MM.1S (cell line): ENCODE data around the gene IL1RAP.

Experiments
- DNase-seq: peaks from one replicate; pipeline ENCODE4 v3.0.0-alpha.2; 2015
- H2AFZ ChIP-seq: fragments of 300-600 bp; sonication (generic); 2 replicates; pipeline ENCODE4 v1.6.0; 2016; ENCODE audit warnings: antibody characterized with exemption, low read length
- H3F3A ChIP-seq: fragments of 300-600 bp; sonication (generic); 2 replicates; pipeline ENCODE4 v1.6.1; 2016; ENCODE audit warnings: mild to moderate bottlenecking, antibody characterized with exemption, low read length, moderate library complexity, mixed read lengths; ENCODE audit not compliant: insufficient read depth
- H3K27ac ChIP-seq: fragments of 300-600 bp; sonication (generic); 2 replicates; pipeline ENCODE4 v1.5.1; 2016; ENCODE audit warnings: mild to moderate bottlenecking, low read length
- H3K27me3 ChIP-seq: fragments of 300-600 bp; sonication (generic); replicated peaks from 2 replicates; pipeline ENCODE4 v1.6.0; 2016; ENCODE audit warnings: low read length; ENCODE audit not compliant: insufficient read depth
- H3K36me3 ChIP-seq: fragments of 300-600 bp; sonication (generic); replicated peaks from 2 replicates; pipeline ENCODE4 v1.6.1; 2016; ENCODE audit warnings: mild to moderate bottlenecking, low read length, mixed read lengths; ENCODE audit not compliant: insufficient read depth
- H3K4me1 ChIP-seq: fragments of 300-600 bp; sonication (generic); 2 replicates; pipeline ENCODE4 v1.6.1; 2016; ENCODE audit warnings: low read length, mixed read lengths
- H3K4me2 ChIP-seq: fragments of 300-600 bp; sonication (generic); 2 replicates; pipeline ENCODE4 v1.6.0; 2016; ENCODE audit warnings: low read depth, low read length
- H3K4me3 ChIP-seq: fragments of 300-600 bp; sonication (generic); 2 replicates; pipeline ENCODE4 v1.5.1; 2016; ENCODE audit warnings: low read length, mixed read lengths
- H3K79me2 ChIP-seq: fragments of 300-600 bp; sonication (generic); 2 replicates; pipeline ENCODE4 v1.6.1; 2016; ENCODE audit warnings: mixed run types, low read length, mixed read lengths
- H3K9ac ChIP-seq: fragments of 300-600 bp; sonication (generic); 2 replicates; pipeline ENCODE4 v1.6.1; 2016; ENCODE audit warnings: low read length, mixed read lengths
- H3K9me2 ChIP-seq: fragments of 300-600 bp; sonication (generic); replicated peaks from 2 replicates; pipeline ENCODE4 v1.6.1; 2016; ENCODE audit warnings: mild to moderate bottlenecking, low read length, mixed read lengths; ENCODE audit not compliant: insufficient read depth
- H3K9me3 ChIP-seq: fragments of 300-600 bp; sonication (generic); replicated peaks from 2 replicates; pipeline ENCODE4 v1.6.1; 2016; ENCODE audit warnings: mild to moderate bottlenecking, low read length, mixed read lengths; ENCODE audit not compliant: insufficient read depth
- H4K20me1 ChIP-seq: fragments of 300-600 bp; sonication (generic); 2 replicates; pipeline ENCODE4 v1.6.1; 2016; ENCODE audit warnings: mild to moderate bottlenecking, low read length, moderate library complexity, mixed read lengths; ENCODE audit not compliant: insufficient read depth
- EZH2 ChIP-seq: fragments of 300-600 bp; sonication (generic); optimal IDR thresholded peaks from 2 replicates; pipeline ENCODE3; 2017; ENCODE audit warnings: low read depth, mild to moderate bottlenecking, antibody characterized with exemption, low read length, mixed read lengths
- EZH2phosphoT487 ChIP-seq: fragments of 300-600 bp; sonication (generic); IDR thresholded peaks from 2 replicates; pipeline ENCODE4 v1.6.1; 2018; ENCODE audit warnings: antibody characterized with exemption, low read length
- TF ChIP-seq, protein P1 (sequence below): fragments of 300-600 bp; sonication (generic); IDR thresholded peaks from 2 replicates; pipeline ENCODE4 v1.5.1; 2016; ENCODE audit warnings: antibody characterized with exemption, low read length, mixed read lengths

Gene IL1RAP

DNA sequence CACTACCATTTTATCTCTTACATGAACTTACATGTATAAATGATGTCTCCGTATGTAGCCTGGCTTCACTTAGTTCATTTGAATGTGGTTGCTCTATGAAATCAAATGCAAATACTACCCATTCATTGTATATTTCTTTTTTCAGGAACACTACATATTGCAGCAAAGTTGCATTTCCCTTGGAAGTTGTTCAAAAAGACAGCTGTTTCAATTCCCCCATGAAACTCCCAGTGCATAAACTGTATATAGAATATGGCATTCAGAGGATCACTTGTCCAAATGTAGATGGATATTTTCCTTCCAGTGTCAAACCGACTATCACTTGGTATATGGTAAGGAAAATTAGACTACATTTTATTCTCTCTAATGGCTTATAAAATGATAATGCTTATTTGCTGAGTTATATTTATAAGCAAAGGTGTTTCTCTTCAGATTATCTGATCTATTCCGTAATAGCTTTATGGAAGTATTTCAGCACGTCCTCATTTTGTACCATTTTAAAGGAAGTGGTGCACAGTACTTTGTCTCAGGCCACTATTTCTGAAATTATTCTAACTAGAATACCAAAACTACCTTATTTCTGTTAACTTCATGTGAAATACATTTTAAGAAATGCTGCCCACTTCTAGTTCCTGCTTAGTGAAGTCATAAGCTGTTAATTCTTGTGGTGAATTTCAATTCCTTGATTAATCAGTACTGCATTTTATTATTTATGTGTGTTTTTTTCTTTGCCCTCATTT is 95.1 kb downstream of the IL1RAP start:
- DNase-seq = no peak
- Histone ChIP-seq H2AFZ (no peak overlapping the region), H3K27ac (no peak overlapping the region), H3K9me3 (no peaks in the 10 kb centered on the region), H3K36me3 (no peaks in the 10 kb centered on the region), H3K9me2 (no peaks in the 10 kb centered on the region), H3K27me3 (no peaks in the 10 kb centered on the region), H3K79me2 (no peaks in the 10 kb centered on the region), H3K4me1 (peaks cover 11% of the 10 kb centered on the region), H4K20me1 (no peaks in the 10 kb centered on the region), H3F3A (no peaks in the 10 kb centered on the region), H3K4me2 (no peak overlapping the region), H3K9ac (no peak overlapping the region), H3K4me3 (no peak overlapping the region)
- TF ChIP-seq, protein P1, sequence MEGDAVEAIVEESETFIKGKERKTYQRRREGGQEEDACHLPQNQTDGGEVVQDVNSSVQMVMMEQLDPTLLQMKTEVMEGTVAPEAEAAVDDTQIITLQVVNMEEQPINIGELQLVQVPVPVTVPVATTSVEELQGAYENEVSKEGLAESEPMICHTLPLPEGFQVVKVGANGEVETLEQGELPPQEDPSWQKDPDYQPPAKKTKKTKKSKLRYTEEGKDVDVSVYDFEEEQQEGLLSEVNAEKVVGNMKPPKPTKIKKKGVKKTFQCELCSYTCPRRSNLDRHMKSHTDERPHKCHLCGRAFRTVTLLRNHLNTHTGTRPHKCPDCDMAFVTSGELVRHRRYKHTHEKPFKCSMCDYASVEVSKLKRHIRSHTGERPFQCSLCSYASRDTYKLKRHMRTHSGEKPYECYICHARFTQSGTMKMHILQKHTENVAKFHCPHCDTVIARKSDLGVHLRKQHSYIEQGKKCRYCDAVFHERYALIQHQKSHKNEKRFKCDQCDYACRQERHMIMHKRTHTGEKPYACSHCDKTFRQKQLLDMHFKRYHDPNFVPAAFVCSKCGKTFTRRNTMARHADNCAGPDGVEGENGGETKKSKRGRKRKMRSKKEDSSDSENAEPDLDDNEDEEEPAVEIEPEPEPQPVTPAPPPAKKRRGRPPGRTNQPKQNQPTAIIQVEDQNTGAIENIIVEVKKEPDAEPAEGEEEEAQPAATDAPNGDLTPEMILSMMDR = no peak
- TF ChIP-seq EZH2phosphoT487 (no peak), EZH2 (no peak)

GRCh38 chr3:190614226-190615059 is 100.6 kb downstream of the IL1RAP start:
- Histone ChIP-seq H3K27ac (no peak overlapping the region), H3K4me1 (no peaks in the 10 kb centered on the region), H4K20me1 (no peaks in the 10 kb centered on the region)

GRCh38 chr3:190615060-190615384 is 101.1 kb downstream of the IL1RAP start:
- Histone ChIP-seq H3K79me2 (no peaks in the 10 kb centered on the region), H3K4me1 (no peaks in the 10 kb centered on the region), H3K4me3 (no peak overlapping the region), H2AFZ (no peak overlapping the region), H3K4me2 (no peak overlapping the region), H3K27me3 (no peaks in the 10 kb centered on the region), H3K36me3 (no peaks in the 10 kb centered on the region), H3K9ac (no peak overlapping the region), H3F3A (no peaks in the 10 kb centered on the region), H3K27ac (no peak overlapping the region), H3K9me2 (no peaks in the 10 kb centered on the region), H3K9me3 (no peaks in the 10 kb centered on the region), H4K20me1 (no peaks in the 10 kb centered on the region)
- no peak for TF ChIP-seq EZH2phosphoT487
- TF ChIP-seq, protein P1 = no peak
- no peak for TF ChIP-seq EZH2
- DNase-seq = no peak

More at GRCh38 chr3:190614226-190615059, 100.6 kb downstream of the IL1RAP start:
- H3K9me3 ChIP-seq = no peaks in the 10 kb centered on the region
- H2AFZ ChIP-seq = no peak overlapping the region
- H3K9me2 ChIP-seq = no peaks in the 10 kb centered on the region
- TF ChIP-seq, protein P1 = no peak
- TF ChIP-seq EZH2 = no peak
- TF ChIP-seq EZH2phosphoT487 = no peak
- H3K27me3 ChIP-seq = no peaks in the 10 kb centered on the region
- no peak for DNase-seq
- no peak overlapping the region for H3K9ac ChIP-seq
- H3K4me2 ChIP-seq = no peak overlapping the region
- H3K36me3 ChIP-seq = no peaks in the 10 kb centered on the region
- H3F3A ChIP-seq = no peaks in the 10 kb centered on the region
- no peak overlapping the region for H3K4me3 ChIP-seq
- H3K79me2 ChIP-seq = no peaks in the 10 kb centered on the region
